GM18909 (cell line): Measurements from ENCODE around the gene MFGE8.

Experiments
- ATAC-seq: cut with Tn5 transposase; IDR thresholded peaks from one replicate; pipeline ENCODE4 v1.9.1; 2021; ENCODE audit warnings: mild to moderate bottlenecking; ENCODE audit not compliant: unreplicated experiment, poor library complexity

The MFGE8 gene

DNA sequence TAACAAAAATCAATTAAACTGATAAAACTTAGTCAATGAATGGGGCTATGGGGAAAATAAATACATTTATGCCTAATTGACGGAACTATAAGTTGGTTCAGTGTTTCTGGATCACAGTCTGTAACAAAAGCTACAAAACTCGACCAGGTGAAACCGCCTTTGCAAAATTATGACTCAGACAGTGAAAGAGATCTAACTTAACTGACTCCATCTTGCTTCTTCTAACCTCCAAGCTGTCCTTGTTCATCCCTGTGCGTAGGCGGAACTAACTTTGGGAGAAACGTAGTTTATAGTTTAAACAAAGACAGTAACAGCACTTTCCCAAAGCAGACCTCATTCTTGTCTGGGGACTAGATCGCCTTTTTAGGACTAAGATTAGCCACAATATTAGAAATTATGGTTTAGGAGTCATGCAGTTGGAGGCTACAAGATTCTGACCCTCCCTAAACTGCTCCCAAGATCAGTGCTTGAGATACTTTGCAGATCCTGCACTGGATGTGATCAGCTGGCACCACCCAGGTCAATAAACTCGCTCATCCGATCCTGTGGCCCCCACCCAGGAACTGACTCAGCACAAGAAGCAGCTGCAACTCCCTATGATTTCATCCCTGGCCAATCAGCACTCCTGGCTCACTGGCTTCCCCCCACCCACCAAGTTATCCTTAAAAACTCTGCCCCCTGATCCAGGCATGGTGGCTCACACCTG lies 7.2 kb upstream of the MFGE8 start:
- ATAC-seq, result no peak

DNA sequence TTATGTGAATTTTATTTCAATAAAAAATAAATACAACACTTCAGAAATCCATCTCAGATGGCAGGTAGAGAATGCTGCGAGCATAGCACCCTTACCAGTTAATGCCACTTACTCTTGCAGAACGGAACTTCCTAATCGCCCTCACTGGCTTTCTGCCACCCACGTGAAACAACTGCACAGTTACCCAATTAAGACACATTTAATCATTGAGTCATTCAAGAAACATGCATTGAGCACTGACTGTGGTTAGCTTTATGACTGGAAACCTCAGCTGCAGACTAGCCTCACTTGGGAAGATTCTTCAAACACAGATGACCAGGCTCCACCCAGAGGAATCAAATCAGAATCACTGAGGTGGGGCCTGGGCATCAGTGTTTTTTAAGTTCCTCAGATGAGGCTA lies 5.6 kb upstream of the MFGE8 start:
- peak; percentile 80 for ATAC-seq

DNA sequence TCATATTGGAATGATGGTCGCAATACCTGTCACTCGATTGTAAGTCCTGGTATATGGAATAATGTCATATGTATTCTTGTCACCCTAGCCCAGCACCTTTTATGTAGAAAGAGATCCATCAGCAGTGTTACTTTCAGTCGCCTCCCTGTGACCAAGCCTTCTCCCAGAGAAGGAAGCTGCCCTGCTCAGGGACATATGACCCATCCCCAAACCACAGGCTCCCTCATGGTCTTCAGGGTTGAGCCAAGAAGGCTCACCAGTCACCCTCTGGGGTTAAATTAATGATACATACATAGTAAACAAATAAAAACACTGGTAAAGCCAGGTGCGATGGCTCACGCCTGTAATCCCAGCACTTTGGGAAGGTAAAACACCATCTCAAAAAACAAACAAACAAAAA lies 4.6 kb upstream of the MFGE8 start:
- ATAC-seq, result no peak

DNA sequence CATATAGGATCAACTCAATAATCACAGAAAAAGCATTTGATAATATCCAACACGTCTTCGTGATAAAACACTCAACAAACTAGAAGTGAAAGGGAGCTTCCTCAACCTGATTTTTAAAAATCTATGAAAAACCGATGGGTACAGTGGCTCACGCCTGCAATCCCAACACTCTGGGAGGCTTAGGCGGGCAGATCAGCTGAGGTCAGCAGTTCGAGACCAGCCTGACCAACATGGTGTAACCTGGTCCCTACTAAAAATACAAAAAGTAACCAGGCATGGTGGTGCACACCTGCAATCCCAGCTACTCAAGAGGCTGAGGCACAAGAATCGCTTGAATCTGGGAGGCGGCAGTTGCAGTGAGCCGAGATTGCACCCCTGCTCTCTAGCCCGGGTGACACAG lies 2.2 kb upstream of the MFGE8 start:
- ATAC-seq, result no peak

DNA sequence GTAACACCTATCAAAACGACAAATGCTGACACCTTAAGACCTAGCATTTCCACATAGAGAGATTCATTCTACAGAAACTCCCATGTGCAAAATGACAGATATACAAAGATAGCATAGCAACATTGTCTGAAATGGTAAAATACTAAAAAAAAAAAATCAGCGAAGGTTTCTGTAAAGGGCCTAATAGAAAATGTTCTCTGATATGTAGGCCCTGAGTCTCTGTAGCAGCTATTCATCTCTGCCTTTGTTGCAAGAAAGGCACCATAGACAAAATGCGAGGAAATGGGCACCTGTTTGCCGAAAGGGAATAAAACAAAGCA lies 631 bp upstream of the MFGE8 start:
- no peak for ATAC-seq

DNA sequence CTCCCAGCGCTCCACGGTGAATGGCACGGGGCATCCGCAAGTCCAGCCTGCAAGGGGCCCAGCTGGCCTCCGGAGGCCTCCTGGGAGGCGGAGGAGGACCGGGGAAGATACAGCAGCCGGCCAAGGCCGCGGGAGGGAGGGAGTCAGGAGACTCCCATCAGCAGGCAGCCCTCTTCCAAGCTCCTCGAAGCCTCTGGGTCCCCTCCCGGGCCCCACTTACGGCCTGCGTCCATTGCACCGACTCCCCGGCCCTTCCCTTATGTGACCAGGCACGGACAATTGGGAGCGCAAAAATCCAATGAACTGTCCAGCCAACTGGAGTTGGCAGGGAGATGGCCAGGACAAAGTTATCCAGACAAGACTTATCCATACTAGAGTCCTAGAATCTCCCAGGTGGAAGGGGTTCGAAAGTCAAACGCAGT lies 668 bp downstream of the MFGE8 start:
- no peak for ATAC-seq

DNA sequence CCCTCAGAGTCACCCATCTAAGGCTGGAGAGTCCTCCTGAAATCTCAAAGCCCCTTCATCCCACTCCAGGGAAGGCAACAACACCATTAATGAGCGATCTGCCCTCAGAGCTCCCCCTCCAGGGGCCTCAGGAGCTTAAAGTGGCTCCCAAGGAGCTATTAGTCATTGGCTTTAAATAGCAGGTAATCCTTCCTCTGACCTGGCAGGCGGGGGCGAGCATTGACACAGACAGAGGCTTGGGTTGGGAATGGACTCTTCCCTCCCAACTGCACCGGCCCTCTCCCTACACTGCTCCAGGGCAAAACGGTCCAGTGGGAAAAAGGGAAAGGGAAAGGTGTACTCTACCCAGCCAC lies 1.4 kb downstream of the MFGE8 start:
- ATAC-seq, result no peak

DNA sequence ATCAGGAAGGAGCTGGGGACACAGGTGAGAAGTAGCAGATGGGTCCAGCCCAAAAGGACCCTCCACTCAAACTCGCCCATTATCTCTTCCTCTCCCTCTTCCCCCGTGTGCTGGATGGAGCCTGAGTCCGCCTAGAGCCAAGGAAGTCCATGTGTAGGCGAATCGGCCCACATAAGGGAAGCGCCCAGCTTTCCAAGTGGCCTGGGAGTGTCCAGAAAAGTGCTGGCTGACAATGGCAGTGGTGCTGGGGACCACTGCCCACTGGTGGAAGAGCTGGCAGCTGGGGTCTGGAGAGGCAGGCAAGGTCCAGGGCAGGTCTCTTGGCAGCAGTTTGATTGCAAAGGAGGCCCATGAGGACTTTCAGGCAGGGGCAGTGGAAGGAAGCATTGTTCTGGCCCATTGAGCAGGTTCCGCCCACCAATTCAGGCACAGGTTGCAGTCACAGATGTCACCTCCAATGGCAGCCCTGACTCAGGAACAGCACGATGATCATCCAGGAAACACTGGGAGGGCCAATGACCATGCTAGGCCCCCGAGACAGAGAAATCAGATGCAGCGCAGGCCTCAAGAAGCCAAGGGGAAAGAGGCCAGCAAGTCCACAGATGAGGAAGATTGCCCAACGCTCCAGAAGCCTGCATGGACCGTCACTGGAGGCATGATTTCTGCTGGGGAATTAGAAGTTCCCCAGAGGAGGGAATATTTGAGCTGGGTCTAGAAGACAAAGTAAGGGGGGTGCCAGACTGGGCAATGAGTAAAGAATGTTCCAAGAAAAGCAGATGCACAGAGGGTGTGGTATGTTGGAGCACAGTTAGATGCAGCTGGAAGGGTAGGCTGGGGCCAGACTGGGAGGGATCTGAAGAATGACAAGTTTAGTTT lies 3.0 kb downstream of the MFGE8 start:
- no peak for ATAC-seq

DNA sequence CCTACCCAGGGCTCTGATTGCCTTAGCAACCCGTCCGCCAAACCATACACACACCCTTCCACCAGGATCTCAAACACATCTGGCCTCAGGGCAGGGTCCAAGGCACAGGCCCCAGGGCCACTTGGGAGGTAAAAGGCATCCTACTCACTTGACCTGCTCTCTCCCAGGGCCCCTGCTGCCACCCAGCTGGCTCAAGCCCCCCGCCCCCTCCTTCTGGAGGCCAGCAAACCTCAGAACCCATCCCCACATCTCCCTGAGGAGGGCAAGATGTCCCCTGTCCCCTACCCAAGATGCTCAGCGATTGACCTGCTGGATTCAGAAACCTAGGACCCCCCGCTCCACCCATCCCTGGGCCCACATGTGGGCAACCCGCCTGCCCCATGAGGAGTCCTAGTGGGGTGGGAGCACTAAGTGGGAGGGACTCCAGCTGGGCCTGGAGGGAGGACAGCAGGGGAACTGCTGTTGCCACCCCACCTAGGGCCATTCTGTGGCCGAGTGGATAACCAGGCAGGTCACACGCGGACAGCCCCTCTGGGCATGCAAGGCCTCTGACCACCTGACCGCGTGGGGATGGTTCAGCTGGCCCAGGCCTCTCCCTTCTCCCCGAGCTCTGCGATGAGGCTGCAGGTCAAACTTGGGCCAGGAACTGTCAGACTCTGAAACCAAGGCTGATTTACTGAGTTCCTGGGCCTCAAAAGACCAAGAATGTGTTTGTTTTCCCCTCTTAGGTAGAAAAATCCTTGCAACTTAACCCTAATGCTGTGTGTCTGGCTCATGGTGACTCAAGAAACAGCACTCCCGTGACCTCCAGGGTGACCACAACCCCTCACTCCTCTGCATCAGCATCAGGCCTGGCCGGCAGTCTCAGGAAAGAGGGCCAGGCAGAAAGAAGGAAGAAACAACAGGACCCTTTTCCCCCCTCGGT lies 4.2 kb downstream of the MFGE8 start:
- ATAC-seq, result no peak

DNA sequence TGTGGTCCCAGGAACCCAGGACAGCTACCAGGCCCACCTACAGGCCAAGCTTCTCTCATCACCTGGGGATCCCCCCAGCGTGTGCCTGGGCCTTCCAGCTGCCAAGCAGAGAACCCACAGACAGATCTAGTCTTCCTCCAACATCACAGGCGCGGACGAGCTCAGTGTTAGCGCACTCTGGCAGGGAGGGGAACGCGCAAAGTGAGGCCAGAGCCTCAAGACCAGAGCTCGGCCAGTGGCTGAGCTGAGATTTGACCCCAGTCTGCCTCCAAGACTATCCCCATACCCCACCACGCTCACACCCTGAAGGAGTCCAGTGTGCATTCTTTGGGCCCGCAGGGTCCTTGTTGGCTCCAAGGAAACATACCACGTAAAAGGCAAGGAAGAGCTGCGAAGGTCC lies 5.1 kb downstream of the MFGE8 start:
- no peak for ATAC-seq

DNA sequence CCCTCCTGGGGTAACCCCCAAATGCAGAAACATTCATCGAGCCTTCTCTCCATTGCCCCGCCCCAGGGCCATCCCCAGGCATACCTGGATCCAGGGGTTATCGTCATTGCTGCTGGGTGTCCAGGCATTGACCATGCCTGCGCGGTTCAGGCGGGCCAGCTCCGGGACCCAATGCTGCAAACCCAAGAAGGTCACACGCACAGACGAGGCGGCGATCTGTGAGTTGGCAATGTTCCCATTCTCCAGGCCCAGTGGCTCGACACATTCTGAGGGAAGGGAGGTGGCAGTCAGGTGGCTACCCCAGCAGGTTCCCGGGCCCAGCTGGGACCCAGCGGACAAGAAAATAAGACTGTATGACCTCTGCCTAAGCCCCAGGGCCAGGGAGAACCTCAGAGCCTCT lies 6.1 kb downstream of the MFGE8 start:
- no peak for ATAC-seq

DNA sequence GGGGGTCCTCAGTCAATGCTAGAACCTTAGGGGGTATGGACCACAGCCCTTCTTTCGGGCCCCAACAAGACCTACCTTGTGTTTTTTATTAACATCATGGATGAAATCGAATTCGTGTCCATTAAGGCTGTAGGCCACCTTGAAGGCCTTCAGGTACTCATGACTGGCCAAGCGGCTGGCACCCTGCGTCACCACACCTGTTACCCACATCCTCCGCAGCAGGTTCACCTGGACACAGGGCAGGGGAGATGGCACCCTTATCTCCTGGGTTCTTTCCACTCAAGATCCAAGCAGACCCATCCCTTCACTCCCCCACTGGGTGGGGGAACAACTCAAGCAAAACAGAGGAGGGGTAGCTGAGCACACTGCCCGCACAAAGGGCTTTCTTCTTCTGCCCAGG lies 6.6 kb downstream of the MFGE8 start:
- ATAC-seq, result no peak

DNA sequence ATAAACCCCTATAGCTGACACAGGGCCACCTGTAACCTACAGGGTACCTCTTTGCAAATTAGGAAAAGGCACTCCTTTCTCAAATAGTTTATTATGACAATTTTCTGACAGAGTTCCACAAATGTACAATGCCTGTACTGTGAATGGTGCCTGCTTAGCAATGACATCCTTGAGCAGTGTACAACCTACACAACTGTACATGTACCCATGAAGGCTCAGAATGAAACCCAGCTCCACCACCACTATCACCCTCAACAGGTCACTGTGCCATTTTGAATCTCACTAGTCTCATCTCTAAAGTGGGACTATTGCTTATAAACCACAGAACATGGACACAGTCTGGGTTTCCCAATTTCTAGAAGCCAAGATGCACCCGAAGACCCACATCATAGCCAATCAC lies 7.0 kb downstream of the MFGE8 start:
- no peak for ATAC-seq

DNA sequence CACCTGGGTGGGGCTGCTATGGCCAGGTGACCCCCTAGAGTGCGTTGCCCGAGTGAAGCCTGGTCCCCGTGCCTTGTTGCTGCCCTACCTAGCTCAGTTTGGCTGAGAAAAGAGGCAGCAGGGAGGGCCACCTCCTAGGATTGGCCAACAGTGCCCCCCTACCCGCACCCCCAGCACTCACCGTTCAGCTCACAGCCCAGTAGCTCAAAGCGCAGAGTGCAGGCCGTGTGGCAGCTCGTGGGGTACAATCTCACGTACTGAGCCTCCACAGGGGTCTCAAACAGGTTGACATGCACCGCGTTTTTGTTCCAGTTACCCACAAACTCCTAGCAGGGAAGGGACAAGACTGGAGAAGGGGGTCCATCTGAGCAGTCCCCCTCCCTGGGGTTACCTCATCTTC lies 7.6 kb downstream of the MFGE8 start:
- ATAC-seq, result no peak

DNA sequence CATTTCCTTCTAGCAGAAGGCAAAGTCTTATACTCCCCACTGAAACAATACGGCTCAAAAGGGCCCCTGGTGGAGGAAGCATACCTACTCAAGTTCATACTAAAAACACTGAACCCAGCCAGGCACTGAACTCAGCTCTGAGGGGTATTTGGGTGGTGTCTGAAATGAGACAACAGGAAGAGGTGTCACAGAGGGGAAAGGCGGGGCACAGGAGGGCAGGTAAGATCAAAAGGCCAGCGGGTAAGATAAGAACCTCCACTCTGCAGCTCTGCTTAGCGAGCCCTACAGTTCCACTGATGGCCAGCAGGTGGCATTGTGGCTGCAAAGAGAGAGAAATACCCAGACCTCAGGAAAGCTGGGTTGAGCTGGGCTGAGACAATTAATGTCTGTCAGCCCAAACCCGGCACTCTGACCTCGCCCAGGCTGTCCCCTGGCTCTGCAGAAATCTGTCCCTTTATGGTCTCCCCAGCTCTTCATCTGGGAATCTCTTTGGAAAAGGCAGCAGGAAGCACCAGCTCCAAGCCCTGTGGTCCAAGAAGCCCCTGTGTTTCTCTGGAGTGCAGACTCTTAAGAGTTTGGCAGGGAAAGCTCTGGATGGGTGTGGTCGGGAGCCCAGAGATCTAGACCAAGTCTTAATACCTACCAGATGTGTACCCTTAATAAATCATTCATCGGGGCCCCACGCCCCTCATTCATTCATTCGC lies 8.4 kb downstream of the MFGE8 start:
- peak; percentile 89 for ATAC-seq

DNA sequence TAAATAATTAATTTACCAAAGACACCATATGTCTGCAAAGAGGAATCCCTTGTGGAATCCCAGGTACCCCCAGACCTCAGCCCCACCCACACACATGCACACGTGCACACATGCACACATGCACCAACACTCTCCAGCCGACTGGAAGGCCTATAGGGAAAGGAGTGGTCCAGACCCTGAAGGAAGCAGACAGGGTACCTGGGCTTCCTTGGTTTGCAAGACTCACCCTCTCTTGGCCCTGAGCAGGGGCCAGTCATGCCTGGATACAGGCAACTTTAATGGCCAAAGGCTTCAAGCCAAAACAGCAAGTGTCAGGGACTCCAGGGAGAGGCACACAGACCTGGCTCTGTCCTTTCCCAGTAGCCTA lies 8.9 kb downstream of the MFGE8 start:
- ATAC-seq, result no peak

DNA sequence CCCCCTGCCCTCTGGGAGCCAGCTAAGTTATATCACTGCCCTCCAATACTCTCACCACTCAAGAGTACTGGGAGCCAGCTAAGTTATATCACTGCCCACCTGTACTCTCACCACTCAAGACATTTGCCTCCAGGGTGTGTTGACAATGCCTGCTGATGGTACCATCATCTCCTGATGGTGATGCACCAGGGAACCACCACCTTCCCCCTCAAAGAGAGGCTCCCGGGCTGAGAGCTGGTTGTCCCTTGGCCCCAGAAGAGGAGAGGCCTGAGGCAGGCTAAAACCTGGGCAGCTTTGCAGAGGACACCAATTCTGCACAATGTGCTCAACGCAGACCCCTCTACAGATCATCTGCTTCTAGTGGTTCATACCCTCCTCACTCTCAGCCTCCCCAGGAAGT lies 10.3 kb downstream of the MFGE8 start:
- ATAC-seq, result no peak

DNA sequence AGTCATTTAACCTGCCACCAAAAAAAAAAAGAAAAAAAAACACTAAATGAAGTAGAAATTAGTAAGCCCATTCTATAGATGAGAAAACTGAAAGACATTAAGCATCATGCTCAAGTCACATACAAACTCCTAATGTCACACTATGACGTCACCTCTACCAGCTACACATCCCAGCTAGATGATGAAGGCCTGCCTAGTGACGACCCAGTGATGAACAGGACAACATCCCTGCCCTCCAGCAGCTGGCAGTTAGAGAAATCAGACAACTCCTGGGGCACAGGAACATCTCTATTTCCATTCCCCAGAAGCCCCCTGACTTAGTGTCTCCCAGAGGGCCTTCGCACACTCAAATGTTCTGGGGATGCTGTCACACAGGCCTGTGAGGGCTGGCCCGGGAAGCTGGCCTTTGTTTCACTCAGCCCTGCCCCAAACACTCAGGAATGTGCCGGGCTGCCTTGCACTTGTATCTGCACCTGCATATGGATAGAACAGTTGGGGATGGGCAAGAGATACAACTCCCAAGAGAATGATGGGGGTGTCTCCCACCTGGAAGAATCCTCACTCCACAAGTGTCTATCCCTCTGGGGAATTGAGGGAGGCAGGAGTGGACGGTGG lies 10.9 kb downstream of the MFGE8 start:
- no peak for ATAC-seq

DNA sequence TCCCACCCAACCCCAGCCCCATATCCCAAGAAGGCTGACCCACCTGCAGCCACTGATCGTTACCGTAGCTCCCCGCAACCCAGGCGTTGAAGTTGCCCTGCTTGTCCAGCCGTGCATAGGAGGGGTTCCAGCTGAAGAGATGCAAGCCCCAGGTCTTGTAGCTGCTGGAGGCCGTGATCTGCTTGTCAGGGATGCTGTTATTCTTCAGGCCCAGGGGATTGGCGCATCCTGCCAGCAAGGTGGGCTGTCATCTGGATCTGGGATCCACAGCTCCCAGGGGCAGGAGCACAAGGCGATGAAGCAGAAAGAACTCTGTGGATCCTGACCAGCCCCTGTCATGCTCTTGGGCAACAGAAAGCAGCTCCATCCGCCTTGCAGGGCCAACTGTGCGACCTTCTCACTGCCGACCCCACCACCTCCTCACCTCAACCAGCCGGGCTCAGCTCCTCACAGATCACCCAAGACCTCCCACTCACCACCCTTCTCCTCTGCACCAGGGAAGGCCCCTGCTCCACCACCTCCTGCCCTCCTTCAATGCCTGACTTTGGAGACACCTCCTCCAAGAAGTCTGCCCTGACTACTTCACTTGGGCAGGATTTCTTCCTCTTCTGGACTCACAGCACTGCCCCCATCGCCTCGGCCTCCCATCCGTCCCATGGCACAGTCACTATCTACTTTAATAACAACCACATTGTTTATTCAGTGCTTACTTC lies 11.5 kb downstream of the MFGE8 start:
- no peak for ATAC-seq
